ENCODE data around the gene GANC. TPM values are rescaled to one million over a fixed set of nuclear protein-coding genes. Genes with fewer than 3 reads are reported as not detected.

Gene GANC
- total RNA-seq, 1 donor from 2014 or later = 17.8 TPM

DNA sequence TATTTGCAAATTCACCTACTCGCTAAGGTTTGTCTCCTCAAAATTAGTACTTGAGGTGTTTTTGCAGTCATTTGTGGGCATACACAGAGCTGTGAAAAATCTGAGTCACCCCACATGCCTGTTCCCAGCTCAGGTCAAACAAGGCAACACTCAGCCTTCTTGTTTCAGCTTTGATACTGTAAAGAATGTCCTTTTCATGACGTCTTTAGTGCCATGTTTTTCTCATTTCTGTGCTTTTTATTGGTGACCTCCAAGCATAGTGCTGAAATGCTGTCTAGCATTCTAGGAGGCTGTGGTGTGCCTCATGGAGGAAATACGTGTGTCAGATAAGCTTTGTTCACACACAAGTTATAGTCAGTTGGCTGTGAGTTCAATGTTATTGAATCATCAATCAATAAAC lies 95.1 kb downstream of the GANC start:
- Mint-ChIP-seq H3K4me1 (ENCODE audit: low read depth, unreplicated experiment) (no peaks in the 10 kb centered on the region), H3K9me3 (ENCODE audit: unreplicated experiment) (peaks cover 2% of the 10 kb centered on the region), H3K27me3 (ENCODE audit: unreplicated experiment) (no peaks in the 10 kb centered on the region), H3K36me3 (ENCODE audit: unreplicated experiment) (no peaks in the 10 kb centered on the region), H3K27ac (ENCODE audit: unreplicated experiment) (no peak overlapping the region), H3K4me3 (ENCODE audit: unreplicated experiment) (no peak overlapping the region)
- TF ChIP-seq, protein P1, sequence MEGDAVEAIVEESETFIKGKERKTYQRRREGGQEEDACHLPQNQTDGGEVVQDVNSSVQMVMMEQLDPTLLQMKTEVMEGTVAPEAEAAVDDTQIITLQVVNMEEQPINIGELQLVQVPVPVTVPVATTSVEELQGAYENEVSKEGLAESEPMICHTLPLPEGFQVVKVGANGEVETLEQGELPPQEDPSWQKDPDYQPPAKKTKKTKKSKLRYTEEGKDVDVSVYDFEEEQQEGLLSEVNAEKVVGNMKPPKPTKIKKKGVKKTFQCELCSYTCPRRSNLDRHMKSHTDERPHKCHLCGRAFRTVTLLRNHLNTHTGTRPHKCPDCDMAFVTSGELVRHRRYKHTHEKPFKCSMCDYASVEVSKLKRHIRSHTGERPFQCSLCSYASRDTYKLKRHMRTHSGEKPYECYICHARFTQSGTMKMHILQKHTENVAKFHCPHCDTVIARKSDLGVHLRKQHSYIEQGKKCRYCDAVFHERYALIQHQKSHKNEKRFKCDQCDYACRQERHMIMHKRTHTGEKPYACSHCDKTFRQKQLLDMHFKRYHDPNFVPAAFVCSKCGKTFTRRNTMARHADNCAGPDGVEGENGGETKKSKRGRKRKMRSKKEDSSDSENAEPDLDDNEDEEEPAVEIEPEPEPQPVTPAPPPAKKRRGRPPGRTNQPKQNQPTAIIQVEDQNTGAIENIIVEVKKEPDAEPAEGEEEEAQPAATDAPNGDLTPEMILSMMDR (IDR thresholded peaks at IDR 0.05; ENCODE audit: partially characterized antibody, unreplicated experiment) = no peak
- no peak for DNase-seq

DNA sequence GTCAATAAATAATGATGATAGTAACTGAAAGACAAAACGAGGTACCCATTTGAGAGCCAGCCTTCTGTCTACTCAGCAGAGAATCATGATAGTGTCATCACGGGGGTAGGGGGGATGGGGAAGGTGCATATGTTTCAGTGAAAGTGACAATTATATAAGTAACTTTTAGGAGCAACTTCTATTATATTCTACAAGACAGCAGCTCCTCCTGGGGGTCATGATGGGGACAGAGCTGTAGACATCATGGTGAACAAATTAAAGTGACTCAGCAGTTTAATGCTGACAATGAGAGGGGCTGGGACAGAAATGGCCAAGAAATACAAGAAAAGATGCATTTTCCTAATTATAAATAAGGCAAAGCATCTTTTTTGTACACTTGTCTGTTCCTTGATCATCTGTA lies 98.1 kb downstream of the GANC start:
- Mint-ChIP-seq H3K36me3 (ENCODE audit: unreplicated experiment) (no peaks in the 10 kb centered on the region), H3K9me3 (ENCODE audit: unreplicated experiment) (peaks cover 2% of the 10 kb centered on the region), H3K4me1 (ENCODE audit: low read depth, unreplicated experiment) (no peaks in the 10 kb centered on the region), H3K27me3 (ENCODE audit: unreplicated experiment) (no peaks in the 10 kb centered on the region), H3K4me3 (ENCODE audit: unreplicated experiment) (no peak overlapping the region), H3K27ac (ENCODE audit: unreplicated experiment) (no peak overlapping the region)
- no peak for DNase-seq
- TF ChIP-seq, protein P1 (IDR thresholded peaks at IDR 0.05; ENCODE audit: partially characterized antibody, unreplicated experiment) = no peak

DNA sequence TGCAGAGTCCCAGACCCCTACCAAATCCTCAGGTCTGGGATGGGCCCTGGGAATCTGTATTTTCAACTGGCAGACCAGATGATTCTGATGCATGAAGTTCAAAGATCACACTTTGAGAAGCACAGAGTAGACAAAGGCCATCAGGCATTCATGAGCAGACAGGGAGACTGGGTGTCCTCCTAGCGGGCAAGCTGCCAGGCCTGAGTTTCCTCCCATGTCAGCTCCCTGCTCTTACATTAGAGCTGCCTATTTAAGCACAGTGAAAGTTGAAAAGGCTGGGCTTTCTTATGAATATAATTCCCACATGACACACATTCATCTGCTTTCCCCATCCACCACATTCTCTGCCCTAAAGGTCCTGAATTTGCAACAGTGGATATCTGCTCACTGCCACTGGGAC lies 100.3 kb downstream of the GANC start:
- TF ChIP-seq, protein P1 (IDR thresholded peaks at IDR 0.05; ENCODE audit: partially characterized antibody, unreplicated experiment) = no peak
- Mint-ChIP-seq H3K27ac (ENCODE audit: unreplicated experiment) (no peak overlapping the region), H3K4me1 (ENCODE audit: low read depth, unreplicated experiment) (no peaks in the 10 kb centered on the region), H3K9me3 (ENCODE audit: unreplicated experiment) (peaks cover 2% of the 10 kb centered on the region), H3K27me3 (ENCODE audit: unreplicated experiment) (no peaks in the 10 kb centered on the region), H3K36me3 (ENCODE audit: unreplicated experiment) (no peaks in the 10 kb centered on the region), H3K4me3 (ENCODE audit: unreplicated experiment) (no peak overlapping the region)
- DNase-seq = no peak

DNA sequence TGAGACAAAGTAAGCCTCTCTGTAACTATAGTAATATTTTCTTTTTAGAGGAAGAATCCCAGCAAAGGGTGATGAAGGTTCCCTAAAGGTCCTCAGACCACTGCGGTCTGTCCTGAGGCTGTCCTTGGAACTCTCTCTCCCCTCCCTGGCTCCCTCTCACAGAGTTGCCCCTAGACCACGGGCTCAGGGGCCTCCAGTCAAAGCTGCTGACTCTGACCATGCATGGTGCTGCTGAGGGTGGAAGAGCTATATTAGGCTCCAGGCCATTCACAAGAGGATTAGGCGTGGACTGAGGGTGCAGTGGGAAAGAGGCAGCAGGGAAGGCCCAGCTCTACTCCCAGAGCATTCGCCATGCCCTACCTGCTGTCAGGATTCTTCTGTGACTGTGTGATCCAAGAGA lies 100.9 kb downstream of the GANC start:
- H3K36me3 Mint-ChIP-seq (ENCODE audit: unreplicated experiment) = no peaks in the 10 kb centered on the region
- H3K27ac Mint-ChIP-seq (ENCODE audit: unreplicated experiment) = no peak overlapping the region
- no peaks in the 10 kb centered on the region for H3K27me3 Mint-ChIP-seq (ENCODE audit: unreplicated experiment)
- no peaks in the 10 kb centered on the region for H3K4me1 Mint-ChIP-seq (ENCODE audit: low read depth, unreplicated experiment)
- H3K4me3 Mint-ChIP-seq (ENCODE audit: unreplicated experiment) = no peak overlapping the region
- DNase-seq = no peak
- TF ChIP-seq, protein P1 (IDR thresholded peaks at IDR 0.05; ENCODE audit: partially characterized antibody, unreplicated experiment) = no peak
- peaks cover under 1% of the 10 kb centered on the region for H3K9me3 Mint-ChIP-seq (ENCODE audit: unreplicated experiment)

DNA sequence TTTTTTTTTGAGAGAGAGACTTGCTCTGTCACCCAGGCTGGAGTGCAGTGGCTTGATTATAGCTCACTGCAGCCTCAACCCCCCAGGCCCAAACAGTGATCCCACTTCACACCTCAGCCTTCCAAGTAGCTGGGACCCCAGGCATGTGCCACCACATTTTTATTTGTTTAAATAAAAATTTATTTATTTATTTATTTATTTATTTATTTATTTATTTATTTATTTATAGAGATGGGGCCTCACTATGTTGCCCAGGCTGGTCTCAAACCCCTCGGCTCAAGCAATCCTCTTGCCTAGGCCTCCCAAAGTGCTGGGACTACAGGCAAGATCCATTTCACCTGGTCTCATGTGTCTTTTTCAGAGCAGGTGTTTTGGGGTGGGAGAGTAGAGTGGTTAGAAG lies 101.8 kb downstream of the GANC start:
- Mint-ChIP-seq H3K9me3 (ENCODE audit: unreplicated experiment) (no peaks in the 10 kb centered on the region), H3K4me1 (ENCODE audit: low read depth, unreplicated experiment) (no peaks in the 10 kb centered on the region), H3K4me3 (ENCODE audit: unreplicated experiment) (no peak overlapping the region), H3K27me3 (ENCODE audit: unreplicated experiment) (no peaks in the 10 kb centered on the region), H3K27ac (ENCODE audit: unreplicated experiment) (no peak overlapping the region), H3K36me3 (ENCODE audit: unreplicated experiment) (peaks cover 5% of the 10 kb centered on the region)
- DNase-seq = no peak
- TF ChIP-seq, protein P1 (IDR thresholded peaks at IDR 0.05; ENCODE audit: partially characterized antibody, unreplicated experiment) = no peak
